ENCODE data around the gene LVRN. TPM values are rescaled to one million over a fixed set of nuclear protein-coding genes. Genes with fewer than 3 reads are reported as not detected.

Gene LVRN
- polyA plus RNA-seq, 1 donor, result 0.27 TPM

DNA sequence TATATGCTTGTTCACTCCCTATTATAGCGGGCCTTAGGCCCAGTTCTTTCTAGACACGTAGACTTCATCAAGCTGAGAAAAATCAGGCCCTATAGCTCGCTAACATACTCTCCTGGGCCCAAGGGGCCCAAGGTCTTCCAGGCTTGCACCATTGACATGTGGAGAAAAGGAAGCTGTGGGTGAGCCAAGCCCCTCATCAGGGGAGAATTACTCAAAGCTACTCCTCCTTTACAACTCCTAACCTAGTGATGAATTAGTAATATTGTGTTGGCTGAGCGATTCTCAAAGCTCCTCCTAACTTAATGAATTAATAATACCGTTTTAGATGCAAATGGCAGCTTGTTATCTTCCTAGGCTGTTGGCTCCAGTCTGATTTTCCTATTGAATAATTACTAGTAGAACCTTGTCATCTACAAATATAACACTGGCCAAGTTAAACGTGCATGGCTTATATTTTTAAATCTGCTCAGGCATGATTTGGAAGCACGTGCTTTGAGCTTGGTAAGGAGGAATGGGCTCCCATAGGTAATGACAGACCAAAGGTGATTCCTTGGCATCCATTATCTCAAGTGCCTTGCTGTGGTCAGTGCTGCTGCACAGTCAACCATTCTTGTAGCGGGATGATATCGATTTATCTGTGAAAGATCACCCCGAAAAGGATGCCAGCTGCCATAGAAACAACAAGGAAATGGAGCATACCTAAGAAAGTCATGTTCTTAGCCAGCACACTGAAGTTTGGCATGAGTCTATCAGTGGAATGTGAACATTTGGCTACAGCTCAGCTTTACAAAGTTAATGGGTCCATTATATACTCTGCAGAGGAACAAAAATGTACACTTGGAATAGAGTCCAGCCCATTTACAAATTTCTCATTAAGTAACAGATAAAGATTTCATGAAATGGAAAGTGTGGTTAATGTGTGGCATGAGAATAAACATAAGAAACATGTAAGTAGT, 23.8 kb downstream of the LVRN start:
- no peak for DNase-seq
- WGBS (ENCODE audit: insufficient coverage, low lambda C conversion rate), result 95% methylated on average over 4 of the region's 10 CpGs
- Histone ChIP-seq H3K4me3 (ENCODE audit: low read length) (no peak overlapping the region), H3K27ac (ENCODE audit: low read length) (no peak overlapping the region), H3K27me3 (ENCODE audit: control insufficient read depth, insufficient read depth, low read length) (peaks cover 2% of the 10 kb centered on the region), H3K4me1 (ENCODE audit: control insufficient read depth, insufficient read depth, low read length) (no peaks in the 10 kb centered on the region), H3K9me3 (ENCODE audit: control insufficient read depth, low read depth, low read length) (no peaks in the 10 kb centered on the region), H3K36me3 (ENCODE audit: control insufficient read depth, insufficient read depth, low read length) (no peaks in the 10 kb centered on the region)

DNA sequence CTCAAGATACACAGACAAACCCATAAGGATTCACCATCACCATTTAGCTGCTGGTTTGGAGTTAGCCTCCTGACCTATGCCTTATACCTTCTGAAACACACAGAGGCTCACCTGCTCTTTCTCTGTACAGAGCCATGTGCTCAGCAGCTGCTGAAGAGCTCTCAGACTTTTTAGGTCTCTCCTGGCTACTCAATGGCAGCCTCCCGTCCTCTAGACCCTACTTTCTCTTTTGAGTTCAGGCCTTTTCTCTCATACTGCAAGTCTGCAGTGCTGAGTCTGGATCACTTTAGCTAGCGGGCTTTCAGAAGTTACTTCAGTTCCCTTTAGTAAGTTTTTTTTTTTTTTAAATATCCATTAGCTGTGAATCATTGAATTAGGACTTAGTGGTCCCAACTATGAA, 25.7 kb downstream of the LVRN start:
- H3K27ac ChIP-seq (ENCODE audit: low read length), result no peak overlapping the region
- no peaks in the 10 kb centered on the region for H3K9me3 ChIP-seq (ENCODE audit: control insufficient read depth, low read depth, low read length)
- peaks cover 2% of the 10 kb centered on the region for H3K27me3 ChIP-seq (ENCODE audit: control insufficient read depth, insufficient read depth, low read length)
- H3K4me1 ChIP-seq (ENCODE audit: control insufficient read depth, insufficient read depth, low read length), result no peaks in the 10 kb centered on the region
- no peaks in the 10 kb centered on the region for H3K36me3 ChIP-seq (ENCODE audit: control insufficient read depth, insufficient read depth, low read length)
- H3K4me3 ChIP-seq (ENCODE audit: low read length), result no peak overlapping the region
- DNase-seq, result no peak
- WGBS (ENCODE audit: insufficient coverage, low lambda C conversion rate), result 100% methylated on average over 1 of the region's 2 CpGs

- no peak overlapping the region for H3K27ac ChIP-seq (ENCODE audit: low read length)
- H3K27me3 ChIP-seq (ENCODE audit: control insufficient read depth, insufficient read depth, low read length), result no peaks in the 10 kb centered on the region
- H3K4me1 ChIP-seq (ENCODE audit: control insufficient read depth, insufficient read depth, low read length), result no peaks in the 10 kb centered on the region
- WGBS (ENCODE audit: insufficient coverage, low lambda C conversion rate), result 60% methylated on average over 3 of the region's 5 CpGs
- H3K4me3 ChIP-seq (ENCODE audit: low read length), result no peak overlapping the region
- no peak for DNase-seq
- no peaks in the 10 kb centered on the region for H3K9me3 ChIP-seq (ENCODE audit: control insufficient read depth, low read depth, low read length)
- H3K36me3 ChIP-seq (ENCODE audit: control insufficient read depth, insufficient read depth, low read length), result no peaks in the 10 kb centered on the region
These were observed 30.6 kb downstream of the LVRN start for GRCh38 chr5:115992848-115993350.

DNA sequence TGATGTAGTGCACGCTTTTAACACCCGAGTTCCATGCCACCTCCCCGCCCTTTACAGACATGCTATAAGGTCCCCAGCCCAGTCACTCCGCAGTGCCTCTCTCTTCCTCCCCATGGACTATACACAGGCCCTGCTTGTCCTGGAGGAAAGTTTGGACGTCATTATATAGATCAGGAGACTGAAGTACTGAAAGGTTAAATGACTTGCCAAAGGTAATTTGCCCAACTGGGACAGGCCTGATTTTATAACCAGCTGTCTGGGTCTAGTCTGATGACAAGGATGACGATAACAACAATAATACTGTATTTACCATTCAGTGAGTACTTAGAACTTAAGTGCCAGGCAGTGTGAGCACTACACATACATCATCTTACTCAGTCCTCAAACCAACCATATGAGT, 33.1 kb downstream of the LVRN start:
- Histone ChIP-seq H3K4me1 (ENCODE audit: control insufficient read depth, insufficient read depth, low read length) (no peaks in the 10 kb centered on the region), H3K4me3 (ENCODE audit: low read length) (no peak overlapping the region), H3K36me3 (ENCODE audit: control insufficient read depth, insufficient read depth, low read length) (no peaks in the 10 kb centered on the region), H3K9me3 (ENCODE audit: control insufficient read depth, low read depth, low read length) (no peaks in the 10 kb centered on the region), H3K27ac (ENCODE audit: low read length) (no peak overlapping the region), H3K27me3 (ENCODE audit: control insufficient read depth, insufficient read depth, low read length) (no peaks in the 10 kb centered on the region)
- DNase-seq, result no peak
- no CpG with 5 or more reads among the region's 6 CpGs for WGBS (ENCODE audit: insufficient coverage, low lambda C conversion rate)

- Histone ChIP-seq H3K36me3 (ENCODE audit: control insufficient read depth, insufficient read depth, low read length) (no peaks in the 10 kb centered on the region), H3K4me3 (ENCODE audit: low read length) (no peak overlapping the region), H3K27ac (ENCODE audit: low read length) (no peak overlapping the region), H3K9me3 (ENCODE audit: control insufficient read depth, low read depth, low read length) (no peaks in the 10 kb centered on the region), H3K27me3 (ENCODE audit: control insufficient read depth, insufficient read depth, low read length) (no peaks in the 10 kb centered on the region), H3K4me1 (ENCODE audit: control insufficient read depth, insufficient read depth, low read length) (no peaks in the 10 kb centered on the region)
- WGBS (ENCODE audit: insufficient coverage, low lambda C conversion rate), result 57% methylated on average over 2 of the region's 6 CpGs
- DNase-seq, result no peak
These were observed 40.0 kb downstream of the LVRN start for GRCh38 chr5:116002116-116002906.

- no peak for DNase-seq
- H3K27ac ChIP-seq (ENCODE audit: low read length), result no peak overlapping the region
- H3K27me3 ChIP-seq (ENCODE audit: control insufficient read depth, insufficient read depth, low read length), result no peaks in the 10 kb centered on the region
- no peaks in the 10 kb centered on the region for H3K9me3 ChIP-seq (ENCODE audit: control insufficient read depth, low read depth, low read length)
- WGBS (ENCODE audit: insufficient coverage, low lambda C conversion rate), result no CpG with 5 or more reads among the region's 3 CpGs
- H3K4me1 ChIP-seq (ENCODE audit: control insufficient read depth, insufficient read depth, low read length), result no peaks in the 10 kb centered on the region
- H3K36me3 ChIP-seq (ENCODE audit: control insufficient read depth, insufficient read depth, low read length), result no peaks in the 10 kb centered on the region
- no peak overlapping the region for H3K4me3 ChIP-seq (ENCODE audit: low read length)
These were observed 42.0 kb downstream of the LVRN start for GRCh38 chr5:116004248-116004647.

GRCh38 chr5:116009806-116010205, 47.5 kb downstream of the LVRN start:
- no peaks in the 10 kb centered on the region for H3K36me3 ChIP-seq (ENCODE audit: control insufficient read depth, insufficient read depth, low read length)
- WGBS (ENCODE audit: insufficient coverage, low lambda C conversion rate), result 83% methylated on average over 1 of the region's 3 CpGs
- no peak overlapping the region for H3K4me3 ChIP-seq (ENCODE audit: low read length)
- H3K4me1 ChIP-seq (ENCODE audit: control insufficient read depth, insufficient read depth, low read length), result no peaks in the 10 kb centered on the region
- H3K27me3 ChIP-seq (ENCODE audit: control insufficient read depth, insufficient read depth, low read length), result peaks cover 2% of the 10 kb centered on the region
- no peak for DNase-seq
- H3K9me3 ChIP-seq (ENCODE audit: control insufficient read depth, low read depth, low read length), result no peaks in the 10 kb centered on the region
- H3K27ac ChIP-seq (ENCODE audit: low read length), result no peak overlapping the region

DNA sequence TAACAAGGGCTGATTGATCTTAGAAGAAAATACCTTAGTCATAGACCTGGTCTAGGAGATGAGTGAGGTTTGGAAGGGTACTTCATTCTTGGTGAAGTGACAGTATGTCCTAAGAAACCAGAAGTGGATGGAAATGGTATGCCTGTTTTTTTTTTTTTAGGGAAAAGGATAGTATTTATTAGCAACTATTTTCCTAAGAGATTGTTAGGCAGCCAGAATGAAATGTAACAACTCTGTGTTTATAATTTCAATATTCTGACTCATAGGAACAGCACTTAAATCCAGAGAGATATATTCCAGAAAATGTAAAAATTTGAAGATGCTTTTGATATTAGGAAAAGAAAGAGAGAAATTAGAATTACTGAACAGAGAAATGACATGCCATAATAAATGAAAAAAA, 48.8 kb downstream of the LVRN start:
- H3K4me1 ChIP-seq (ENCODE audit: control insufficient read depth, insufficient read depth, low read length), result no peaks in the 10 kb centered on the region
- H3K9me3 ChIP-seq (ENCODE audit: control insufficient read depth, low read depth, low read length), result no peaks in the 10 kb centered on the region
- H3K27ac ChIP-seq (ENCODE audit: low read length), result no peak overlapping the region
- no peak overlapping the region for H3K4me3 ChIP-seq (ENCODE audit: low read length)
- H3K27me3 ChIP-seq (ENCODE audit: control insufficient read depth, insufficient read depth, low read length), result peaks cover 2% of the 10 kb centered on the region
- no peak for DNase-seq
- H3K36me3 ChIP-seq (ENCODE audit: control insufficient read depth, insufficient read depth, low read length), result no peaks in the 10 kb centered on the region

DNA sequence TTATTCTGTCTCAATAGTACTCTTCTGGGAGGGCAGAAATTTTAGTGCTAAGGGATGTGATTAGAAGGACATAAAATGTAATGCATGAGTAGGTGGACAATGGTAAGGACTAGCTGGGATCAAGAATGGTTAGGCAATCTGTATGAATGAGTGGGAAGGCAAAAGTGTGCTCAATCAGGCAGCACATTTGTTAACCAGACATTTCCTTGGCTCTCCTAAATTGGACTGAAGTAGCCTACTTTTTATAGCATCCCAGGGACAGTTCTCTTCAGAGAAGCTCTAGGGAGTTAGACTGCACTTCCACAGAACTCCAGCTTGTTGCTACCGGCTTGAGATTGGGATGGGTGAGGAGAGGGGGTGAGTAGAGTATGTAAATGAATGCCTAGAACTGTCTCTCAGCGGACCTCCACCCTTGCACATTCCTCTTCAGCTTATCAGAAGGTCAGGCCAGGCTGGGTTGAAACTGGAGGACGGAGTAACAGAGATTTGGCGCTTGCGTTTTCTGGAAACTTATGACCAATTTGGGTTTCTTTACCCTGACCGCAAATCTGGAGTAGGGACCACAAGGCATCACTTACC, 51.0 kb downstream of the LVRN start:
- DNase-seq, result no peak
- Histone ChIP-seq H3K27me3 (ENCODE audit: control insufficient read depth, insufficient read depth, low read length) (peaks cover 2% of the 10 kb centered on the region), H3K27ac (ENCODE audit: low read length) (no peak overlapping the region), H3K36me3 (ENCODE audit: control insufficient read depth, insufficient read depth, low read length) (no peaks in the 10 kb centered on the region), H3K4me3 (ENCODE audit: low read length) (no peak overlapping the region), H3K9me3 (ENCODE audit: control insufficient read depth, low read depth, low read length) (no peaks in the 10 kb centered on the region), H3K4me1 (ENCODE audit: control insufficient read depth, insufficient read depth, low read length) (no peaks in the 10 kb centered on the region)
- no CpG with 5 or more reads among the region's 6 CpGs for WGBS (ENCODE audit: insufficient coverage, low lambda C conversion rate)

GRCh38 chr5:116013936-116014335, 51.7 kb downstream of the LVRN start:
- no peak for DNase-seq
- Histone ChIP-seq H3K27ac (ENCODE audit: low read length) (no peak overlapping the region), H3K4me1 (ENCODE audit: control insufficient read depth, insufficient read depth, low read length) (no peaks in the 10 kb centered on the region), H3K4me3 (ENCODE audit: low read length) (no peak overlapping the region), H3K9me3 (ENCODE audit: control insufficient read depth, low read depth, low read length) (no peaks in the 10 kb centered on the region), H3K27me3 (ENCODE audit: control insufficient read depth, insufficient read depth, low read length) (peaks cover 2% of the 10 kb centered on the region), H3K36me3 (ENCODE audit: control insufficient read depth, insufficient read depth, low read length) (no peaks in the 10 kb centered on the region)
